Glutamatergic neuron (in vitro differentiated cells): Measurements from ENCODE around the gene PHEX. TPM values are rescaled to one million over a fixed set of nuclear protein-coding genes. Genes with fewer than 3 reads are reported as not detected.

ENCODE experiments used
- DNase-seq: peaks from one replicate; pipeline ENCODE4 v3.0.0; 2022
- H3K27ac Mint-ChIP-seq: one replicate; pipeline ENCODE4 v1.8.0; 2020; ENCODE audit warnings: mild to moderate bottlenecking, mixed read lengths, inconsistent platforms; ENCODE audit not compliant: unreplicated experiment
- H3K27me3 Mint-ChIP-seq: one replicate; pipeline ENCODE4 v1.8.0; 2020; ENCODE audit warnings: mild to moderate bottlenecking, moderate library complexity, mixed read lengths, inconsistent platforms; ENCODE audit not compliant: unreplicated experiment
- H3K36me3 Mint-ChIP-seq: one replicate; pipeline ENCODE4 v1.8.0; 2020; ENCODE audit warnings: mild to moderate bottlenecking, mixed read lengths, inconsistent platforms; ENCODE audit not compliant: unreplicated experiment
- H3K4me1 Mint-ChIP-seq: one replicate; pipeline ENCODE4 v1.8.0; 2020; ENCODE audit warnings: mild to moderate bottlenecking, low read depth, mixed read lengths, inconsistent platforms; ENCODE audit not compliant: unreplicated experiment
- H3K4me3 Mint-ChIP-seq: one replicate; pipeline ENCODE4 v1.8.0; 2020; ENCODE audit warnings: mild to moderate bottlenecking, mixed read lengths, inconsistent platforms; ENCODE audit not compliant: unreplicated experiment
- H3K9me3 Mint-ChIP-seq: one replicate; pipeline ENCODE4 v1.8.0; 2020; ENCODE audit warnings: mild to moderate bottlenecking, moderate library complexity, mixed read lengths, inconsistent platforms; ENCODE audit not compliant: unreplicated experiment
- CTCF ChIP-seq: fragments of 200-600 bp; sonication (generic); IDR thresholded peaks from one replicate; pipeline ENCODE4 v1.5.0; 2021; ENCODE audit not compliant: partially characterized antibody, unreplicated experiment
- total RNA-seq: library from RNA; stranded (reverse); fragmentation: NEBNext Ultra II Directional; extraction: Animal tissue kit (Norgen Biotek cat#: 25700); gene quantifications from one replicate; pipeline ENCODE4 v1.2.1, GENCODE V29; 2021; ENCODE audit not compliant: unreplicated experiment

PHEX gene
- total RNA-seq, 1 donor from 2014 or later = 0.17 TPM

- peaks cover 2% of the 10 kb centered on the region for H3K27me3 Mint-ChIP-seq
- no peak overlapping the region for H3K27ac Mint-ChIP-seq
- peaks cover 2% of the 10 kb centered on the region for H3K9me3 Mint-ChIP-seq
Observed at GRCh38 chrX:22025751-22026150, 6.4 kb upstream of the PHEX start.

GRCh38 chrX:22026731-22027130 is 5.4 kb upstream of the PHEX start:
- Mint-ChIP-seq H3K27ac (no peak overlapping the region), H3K27me3 (no peaks in the 10 kb centered on the region), H3K9me3 (peaks cover 2% of the 10 kb centered on the region), H3K36me3 (no peaks in the 10 kb centered on the region), H3K4me1 (peaks cover 5% of the 10 kb centered on the region), H3K4me3 (no peak overlapping the region)
- no peak for TF ChIP-seq CTCF
- no peak for DNase-seq

More at GRCh38 chrX:22025751-22026150, 6.4 kb upstream of the PHEX start:
- peaks cover 5% of the 10 kb centered on the region for H3K4me1 Mint-ChIP-seq
- H3K36me3 Mint-ChIP-seq = no peaks in the 10 kb centered on the region
- no peak overlapping the region for H3K4me3 Mint-ChIP-seq
- DNase-seq = no peak
- TF ChIP-seq CTCF = no peak

GRCh38 chrX:22032506-22032905 is 381 bp downstream of the PHEX start:
- Mint-ChIP-seq H3K27me3 (no peaks in the 10 kb centered on the region), H3K36me3 (no peaks in the 10 kb centered on the region), H3K9me3 (peaks cover 3% of the 10 kb centered on the region), H3K4me3 (no peak overlapping the region), H3K27ac (no peak overlapping the region), H3K4me1 (peaks cover 1% of the 10 kb centered on the region)
- no peak for DNase-seq
- TF ChIP-seq CTCF = no peak

- Mint-ChIP-seq H3K4me3 (no peak overlapping the region), H3K27ac (no peak overlapping the region), H3K9me3 (peaks cover 3% of the 10 kb centered on the region), H3K4me1 (peaks cover 1% of the 10 kb centered on the region), H3K36me3 (no peaks in the 10 kb centered on the region), H3K27me3 (no peaks in the 10 kb centered on the region)
- no peak for TF ChIP-seq CTCF
- DNase-seq = no peak
Observed at GRCh38 chrX:22033818-22034217, 1.7 kb downstream of the PHEX start.

GRCh38 chrX:22035236-22035635 is 3.1 kb downstream of the PHEX start:
- Mint-ChIP-seq H3K9me3 (peaks cover 1% of the 10 kb centered on the region), H3K4me3 (no peak overlapping the region), H3K4me1 (no peaks in the 10 kb centered on the region), H3K36me3 (no peaks in the 10 kb centered on the region), H3K27me3 (no peaks in the 10 kb centered on the region), H3K27ac (no peak overlapping the region)
- DNase-seq = no peak
- no peak for TF ChIP-seq CTCF
